Measurements from ENCODE around the gene SLMAP.

Gene SLMAP

GRCh38 chr3:57753016-57753415 lies 3.1 kb upstream of the SLMAP start:
- DNase-seq (ENCODE audit: low spot score): no peak

GRCh38 chr3:57755368-57755675 lies 787 bp upstream of the SLMAP start:
- DNase-seq (ENCODE audit: low spot score): no peak

GRCh38 chr3:57756528-57757401 lies 656 bp downstream of the SLMAP start:
- peak; percentile 67 for DNase-seq (ENCODE audit: low spot score)

GRCh38 chr3:57757642-57758297 lies 1.7 kb downstream of the SLMAP start:
- no peak for DNase-seq (ENCODE audit: low spot score)

- no peak for DNase-seq (ENCODE audit: low spot score)
These were observed 2.6 kb downstream of the SLMAP start for GRCh38 chr3:57758686-57759085.

- DNase-seq (ENCODE audit: low spot score): no peak
These were observed 8.7 kb downstream of the SLMAP start for GRCh38 chr3:57764794-57765193.

GRCh38 chr3:57768595-57768994 lies 12.5 kb downstream of the SLMAP start:
- DNase-seq (ENCODE audit: low spot score): no peak

GRCh38 chr3:57770009-57770827 lies 14.1 kb downstream of the SLMAP start:
- no peak for DNase-seq (ENCODE audit: low spot score)

- DNase-seq (ENCODE audit: low spot score): no peak
These were observed 16.1 kb downstream of the SLMAP start for GRCh38 chr3:57772251-57772650.

- no peak for DNase-seq (ENCODE audit: low spot score)
These were observed 21.7 kb downstream of the SLMAP start for GRCh38 chr3:57777774-57778173.

- DNase-seq (ENCODE audit: low spot score): no peak
These were observed 22.4 kb downstream of the SLMAP start for GRCh38 chr3:57778494-57778893.

GRCh38 chr3:57779666-57780065 lies 23.6 kb downstream of the SLMAP start:
- no peak for DNase-seq (ENCODE audit: low spot score)

- no peak for DNase-seq (ENCODE audit: low spot score)
These were observed 27.3 kb downstream of the SLMAP start for GRCh38 chr3:57783186-57784088.

- no peak for DNase-seq (ENCODE audit: low spot score)
These were observed 28.1 kb downstream of the SLMAP start for GRCh38 chr3:57784089-57784735.

GRCh38 chr3:57785446-57785845 lies 29.3 kb downstream of the SLMAP start:
- no peak for DNase-seq (ENCODE audit: low spot score)

GRCh38 chr3:57787867-57788623 lies 31.9 kb downstream of the SLMAP start:
- DNase-seq (ENCODE audit: low spot score): no peak

- DNase-seq (ENCODE audit: low spot score): no peak
These were observed 32.5 kb downstream of the SLMAP start for GRCh38 chr3:57788624-57789018.

GRCh38 chr3:57791245-57791644 lies 35.1 kb downstream of the SLMAP start:
- DNase-seq (ENCODE audit: low spot score): no peak

- DNase-seq (ENCODE audit: low spot score): no peak
These were observed 36.1 kb downstream of the SLMAP start for GRCh38 chr3:57792198-57792597.

- no peak for DNase-seq (ENCODE audit: low spot score)
These were observed 37.7 kb downstream of the SLMAP start for GRCh38 chr3:57793737-57794187.
